Measurements from ENCODE around the gene FAM174C.

The FAM174C gene

DNA sequence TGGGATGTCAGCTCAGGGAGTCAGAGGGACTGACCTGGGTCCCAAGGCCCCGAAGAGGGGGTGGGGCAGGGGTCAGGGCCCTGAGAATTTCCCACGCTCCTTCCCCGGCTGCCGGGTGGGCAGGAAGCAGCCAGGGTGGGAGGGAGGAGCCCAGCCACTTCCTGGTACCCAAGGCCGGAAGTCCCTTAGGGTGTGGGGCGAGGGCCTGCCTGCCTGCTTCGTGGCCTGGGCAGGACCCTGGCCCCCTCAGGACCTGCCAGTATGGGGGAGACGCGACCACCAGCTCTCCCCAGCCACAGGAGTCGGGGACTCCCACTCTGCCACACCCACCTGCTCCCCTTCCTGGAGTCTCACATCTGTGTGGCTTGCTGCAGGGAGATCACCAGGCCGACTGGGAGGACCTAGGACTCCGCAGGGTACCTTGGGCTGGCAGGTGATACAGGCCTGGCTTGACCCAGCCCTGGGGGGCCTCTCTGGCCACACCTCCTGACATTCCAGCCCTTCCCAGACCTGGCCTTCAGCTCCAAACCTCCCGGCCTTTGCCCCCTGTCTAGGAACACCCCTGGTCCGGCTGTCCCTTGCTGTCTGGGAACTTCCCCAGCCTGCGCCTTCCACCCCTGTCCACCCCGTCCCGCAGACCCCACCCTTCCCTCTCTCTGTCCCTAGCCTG is 16.0 kb upstream of the FAM174C start:
- DNase-seq: peak; percentile 61
- in situ Hi-C loops (cut with MboI; ENCODE audit: low pct_unique_long_range_greater_than_20kb, low sequenced_read_pairs): no loop called here

DNA sequence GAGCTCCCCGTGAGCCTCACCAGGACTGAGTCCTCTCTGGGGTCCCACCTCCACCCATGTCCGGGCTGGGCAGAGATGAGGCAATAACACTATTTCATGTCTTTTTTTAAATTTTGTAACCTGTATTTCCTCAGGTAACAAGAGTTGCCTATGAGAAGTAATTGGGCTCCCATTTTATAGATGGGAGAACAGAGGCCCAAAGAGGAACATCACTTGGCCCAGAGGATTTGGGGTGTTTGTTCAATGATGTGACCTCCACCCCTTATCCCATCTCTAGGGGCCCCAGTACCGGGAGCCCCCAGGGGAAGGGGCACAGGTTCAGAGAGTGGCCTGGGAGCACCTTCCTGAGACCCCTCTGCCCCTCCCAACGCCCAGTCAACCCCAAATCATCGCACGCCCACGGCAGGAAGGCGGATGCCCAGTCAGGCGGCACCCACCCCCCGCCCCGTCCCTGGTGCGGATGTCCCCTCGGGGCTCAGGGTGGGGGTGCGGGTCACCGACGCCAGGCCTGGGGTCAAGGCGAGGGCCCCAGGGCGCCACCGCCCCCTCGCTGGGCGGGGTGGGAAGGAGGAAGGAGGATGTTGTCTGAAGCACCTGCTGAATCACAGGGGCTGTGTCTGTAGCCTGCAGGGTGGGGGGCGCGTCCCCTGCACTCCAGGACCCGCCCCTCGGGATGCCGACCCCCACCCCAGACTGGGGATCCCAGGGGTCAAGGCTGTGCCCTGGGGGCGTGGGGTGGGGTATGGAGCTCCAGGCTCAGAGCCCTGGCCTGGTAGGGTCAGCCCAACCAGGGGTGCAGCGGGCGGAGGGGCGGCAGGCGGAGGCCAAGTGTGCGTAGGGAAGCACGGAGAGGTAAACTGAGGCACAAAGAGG is 15.2 kb upstream of the FAM174C start:
- no peak for DNase-seq
- in situ Hi-C loops (cut with MboI; ENCODE audit: low pct_unique_long_range_greater_than_20kb, low sequenced_read_pairs): no loop called here

DNA sequence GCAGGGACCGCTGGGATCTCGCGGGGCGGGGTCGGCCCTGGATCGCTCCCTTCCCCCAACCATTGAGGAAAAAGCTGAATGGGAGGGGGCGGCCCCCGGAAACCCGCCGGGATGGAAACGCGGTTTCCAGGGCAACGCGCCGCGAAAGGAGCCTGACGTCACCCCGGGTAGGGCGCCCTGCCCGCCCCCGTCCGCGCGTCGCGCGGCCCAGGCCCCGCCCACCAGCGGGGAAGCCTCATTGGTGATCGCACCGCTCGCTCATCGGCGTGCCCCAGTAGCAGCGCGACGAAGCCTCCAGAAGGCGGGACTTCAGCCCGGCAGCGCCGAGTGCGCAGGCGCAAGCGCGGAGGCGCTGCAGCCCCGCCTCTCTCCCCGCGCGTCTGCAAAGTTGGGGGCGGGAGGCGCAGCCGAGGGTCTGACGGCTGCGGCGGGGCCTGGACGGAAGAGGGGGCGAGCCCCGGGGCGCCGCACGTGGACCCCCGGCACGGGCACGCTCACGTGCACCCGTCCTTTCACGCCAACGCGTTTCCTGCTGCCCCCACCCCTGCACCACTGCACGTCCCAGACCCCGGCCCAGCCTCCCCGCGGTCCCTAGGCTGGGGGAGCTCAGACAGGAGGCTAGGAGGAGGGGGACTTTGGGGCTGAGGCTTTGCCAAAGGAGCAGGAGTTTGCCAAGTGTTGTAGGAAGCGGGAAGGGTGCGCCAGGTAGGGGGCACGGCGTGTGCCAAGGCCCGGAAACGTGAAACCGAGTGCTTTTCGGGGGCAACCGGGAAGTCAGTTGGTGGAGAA is 14.4 kb upstream of the FAM174C start:
- in situ Hi-C loops (cut with MboI; ENCODE audit: low pct_unique_long_range_greater_than_20kb, low sequenced_read_pairs): no loop called here

DNA sequence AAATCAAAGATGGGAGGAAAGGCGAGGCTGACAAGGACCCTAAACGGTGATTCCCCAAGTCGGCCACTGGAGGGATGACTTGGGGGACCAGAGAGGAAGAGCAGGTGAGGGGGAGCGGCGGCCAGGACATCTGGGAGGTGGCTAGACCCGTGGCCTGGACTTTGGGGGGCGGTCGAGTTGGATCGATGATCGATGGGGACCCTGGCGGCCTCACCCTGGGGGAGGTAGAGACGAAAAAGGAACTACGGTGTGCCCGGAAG is 13.9 kb upstream of the FAM174C start:
- peak; percentile 62 for DNase-seq
- in situ Hi-C loops (cut with MboI; ENCODE audit: low pct_unique_long_range_greater_than_20kb, low sequenced_read_pairs): no loop called here

More for the DNA sequence above, 14.4 kb upstream of the FAM174C start:
- peak; percentile 93 for DNase-seq

DNA sequence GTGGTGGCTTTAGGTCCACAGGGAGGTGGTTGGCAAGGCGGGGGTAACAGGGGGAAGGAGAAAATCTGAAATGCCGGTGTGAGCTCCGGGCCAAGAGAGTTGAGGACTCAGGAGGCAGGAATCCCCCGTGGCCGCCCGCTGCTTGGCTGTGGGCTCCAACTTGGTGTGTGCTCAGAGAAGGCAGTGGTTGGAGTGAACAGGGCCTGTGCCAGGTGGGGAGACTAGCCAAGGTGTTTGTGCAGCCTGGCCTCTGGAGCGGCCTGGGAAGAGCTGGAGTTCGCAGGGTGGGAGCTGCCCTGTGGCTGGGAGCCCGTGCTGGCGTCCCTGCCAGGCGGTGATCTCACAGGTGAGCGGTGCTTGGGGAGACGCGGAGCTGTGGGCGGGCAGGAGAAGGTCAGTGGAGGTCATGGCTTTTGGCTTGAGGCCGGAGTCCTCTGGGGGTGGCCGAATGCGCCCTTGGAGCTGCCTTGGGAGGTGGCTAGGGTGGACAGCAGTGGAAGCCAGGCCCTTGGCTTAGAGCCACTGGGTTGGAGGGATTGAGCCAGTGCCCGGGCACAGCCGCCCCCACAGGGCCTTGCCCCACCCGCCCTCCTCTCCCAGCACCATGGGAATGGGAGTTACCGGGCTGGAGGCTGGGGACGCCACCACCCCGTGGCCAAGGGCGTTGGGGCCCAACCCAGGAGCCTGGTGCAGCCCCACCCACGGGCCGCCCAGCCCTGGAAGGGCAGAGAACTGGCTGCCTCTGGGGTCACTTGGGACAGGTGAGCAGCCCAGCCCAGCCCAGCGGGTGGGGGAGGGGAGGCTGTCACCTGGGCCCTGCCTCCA is 13.3 kb upstream of the FAM174C start:
- DNase-seq: no peak
- in situ Hi-C loops (cut with MboI; ENCODE audit: low pct_unique_long_range_greater_than_20kb, low sequenced_read_pairs): no loop called here

DNA sequence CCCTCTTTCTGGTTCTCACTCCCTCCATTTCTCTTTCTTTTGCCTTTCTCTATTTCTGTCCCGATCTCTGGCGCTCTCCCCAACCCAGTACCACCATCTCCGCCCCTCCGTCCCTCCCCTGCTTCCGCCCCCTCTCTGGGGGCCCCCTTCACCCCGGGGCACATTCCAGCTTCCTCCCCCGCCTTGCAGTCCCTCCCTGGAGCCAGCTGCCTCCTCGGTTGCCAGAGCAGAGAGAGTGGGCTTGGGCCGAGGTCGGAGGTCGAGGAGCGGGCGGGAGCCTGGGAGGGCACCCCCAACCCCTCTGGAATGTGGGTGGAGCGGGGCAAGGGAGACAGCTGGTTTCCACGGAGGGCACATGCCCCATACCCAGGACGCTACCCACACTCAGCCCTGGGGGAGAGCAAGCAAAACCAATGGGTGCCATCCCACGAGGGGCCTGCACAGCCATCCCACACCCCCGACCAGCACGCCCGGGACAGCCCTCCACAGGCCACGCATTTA is 12.7 kb upstream of the FAM174C start:
- no peak for DNase-seq

DNA sequence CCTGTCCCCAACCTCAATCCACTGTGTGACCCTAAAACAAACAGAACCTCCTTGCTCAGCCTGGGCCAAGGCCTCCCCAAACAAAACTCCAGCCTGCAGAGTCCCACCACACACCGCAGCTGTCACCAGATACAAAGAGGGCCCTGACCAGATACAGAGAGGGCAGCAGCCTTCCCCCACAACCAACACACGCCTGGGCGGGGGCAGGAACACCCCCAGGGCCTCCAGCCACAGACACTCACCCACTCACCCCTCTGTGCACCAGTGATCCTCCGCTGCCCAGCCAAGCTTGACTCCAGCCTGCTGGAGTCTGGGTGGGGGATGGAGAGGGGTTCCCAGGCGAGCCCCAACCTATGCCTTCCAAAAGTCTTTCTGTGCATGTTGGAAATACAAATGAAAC is 12.1 kb upstream of the FAM174C start:
- in situ Hi-C loops (cut with MboI; ENCODE audit: low pct_unique_long_range_greater_than_20kb, low sequenced_read_pairs): no loop called here

More for the DNA sequence above, 12.7 kb upstream of the FAM174C start:
- in situ Hi-C loops (cut with MboI; ENCODE audit: low pct_unique_long_range_greater_than_20kb, low sequenced_read_pairs): no loop called here

DNA sequence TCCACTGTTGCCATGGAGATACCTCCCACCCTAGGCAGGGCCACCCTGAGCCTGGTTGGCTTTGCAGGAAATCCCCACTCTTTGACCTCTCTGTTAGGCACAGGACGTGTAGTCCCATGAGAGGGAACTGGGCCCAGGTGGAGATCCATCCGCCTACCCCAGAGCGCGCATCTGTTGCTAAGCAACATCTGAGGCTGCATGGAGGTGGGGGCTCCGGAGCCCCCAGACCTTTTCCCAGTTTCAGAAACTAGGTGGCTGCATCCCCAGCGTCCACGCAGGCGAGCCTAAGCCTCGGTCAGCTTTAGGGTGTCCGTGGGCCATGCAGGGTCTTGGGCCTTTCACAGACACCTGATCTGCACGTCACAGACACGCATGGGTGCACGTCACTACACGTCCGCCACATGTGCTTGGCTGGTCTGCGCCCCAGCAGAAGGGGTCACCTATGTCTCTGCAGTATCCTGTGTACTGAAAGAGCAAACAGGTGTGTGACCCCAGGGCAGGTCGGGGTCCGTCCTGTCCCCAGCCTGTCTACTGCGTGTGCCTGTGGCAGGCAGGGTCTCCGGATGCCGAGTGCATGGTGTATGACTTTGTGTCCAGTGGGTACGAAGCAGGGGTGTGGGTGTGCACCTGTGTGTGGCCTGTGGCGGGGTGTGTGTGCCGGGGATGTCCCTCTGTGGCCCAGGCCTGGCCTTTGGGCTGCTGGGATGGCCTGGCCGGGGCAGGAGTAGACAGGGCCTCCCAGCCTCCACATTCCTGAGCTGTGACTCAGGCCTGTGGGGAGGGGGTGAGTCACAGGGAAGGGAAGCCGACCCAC is 10.3 kb upstream of the FAM174C start:
- no peak for DNase-seq

More for the DNA sequence above, 12.1 kb upstream of the FAM174C start:
- no peak for DNase-seq

DNA sequence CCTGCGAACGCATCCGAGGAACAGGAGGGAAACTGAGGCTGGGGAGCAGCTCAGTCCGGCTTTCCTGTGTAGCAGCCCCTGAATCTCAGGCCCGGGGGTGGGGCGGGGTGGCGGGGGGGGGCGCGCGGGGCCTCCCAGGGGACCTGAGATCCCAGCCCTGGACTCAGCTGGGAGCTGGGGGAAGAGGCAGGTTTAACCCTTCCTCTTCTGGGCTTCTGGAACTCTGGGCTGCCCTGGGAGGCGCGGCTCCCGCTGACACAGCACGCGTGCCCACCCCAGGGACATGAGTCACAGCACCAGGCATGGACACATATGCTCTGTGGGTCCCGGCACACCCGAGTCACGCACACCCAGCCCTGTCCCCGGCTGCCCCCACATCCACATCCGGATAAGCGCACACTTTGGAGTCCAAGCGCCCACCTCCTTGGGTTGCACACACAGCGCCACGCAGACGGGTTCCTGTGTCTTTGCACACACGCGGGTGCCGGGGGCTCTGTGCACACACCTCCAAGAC is 9.7 kb upstream of the FAM174C start:
- in situ Hi-C loops (cut with MboI; ENCODE audit: low pct_unique_long_range_greater_than_20kb, low sequenced_read_pairs): no loop called here
- peak; percentile 57 for DNase-seq

More for the DNA sequence above, 10.3 kb upstream of the FAM174C start:
- in situ Hi-C loops (cut with MboI; ENCODE audit: low pct_unique_long_range_greater_than_20kb, low sequenced_read_pairs): no loop called here

DNA sequence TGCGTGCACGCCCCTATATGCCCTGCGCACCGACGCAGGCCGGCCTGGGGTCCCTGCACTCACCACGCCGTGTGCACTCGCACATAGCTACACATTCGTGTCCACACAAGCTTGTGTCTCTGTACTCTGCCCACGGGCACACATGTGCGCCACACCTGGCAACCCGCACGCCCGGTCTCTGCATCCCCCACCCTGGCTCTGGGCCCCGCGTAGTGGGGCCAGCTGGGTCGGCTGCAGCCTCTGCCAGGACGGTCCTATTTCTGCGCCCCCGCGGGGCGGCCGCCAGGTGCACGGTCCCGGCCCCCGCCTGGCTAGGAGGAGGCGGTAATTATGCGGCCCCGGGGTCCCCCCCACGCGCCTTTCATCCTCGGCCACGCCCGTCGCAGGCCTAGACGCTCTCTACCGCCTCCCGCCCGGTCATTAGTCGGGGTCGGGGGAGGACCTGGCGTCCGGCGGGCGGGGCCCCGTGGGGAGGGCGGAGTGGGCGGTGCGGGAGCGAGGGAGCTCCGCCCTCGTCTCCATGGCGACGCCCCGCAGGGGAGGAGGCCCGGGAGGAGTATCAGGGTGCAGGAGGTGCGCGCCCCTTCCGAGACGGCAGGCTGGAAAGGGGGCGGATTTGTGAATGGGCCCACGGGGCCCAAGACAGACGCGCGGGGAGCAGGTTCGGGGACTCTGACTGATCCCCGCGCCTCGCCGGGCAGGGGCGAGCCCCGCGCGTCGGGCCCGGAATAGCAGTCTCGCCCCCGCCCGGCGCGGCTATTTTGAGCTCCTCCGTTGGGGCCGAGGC is 9.0 kb upstream of the FAM174C start:
- peak; percentile 87 for DNase-seq
- in situ Hi-C loops (cut with MboI; ENCODE audit: low pct_unique_long_range_greater_than_20kb, low sequenced_read_pairs): no loop called here

DNA sequence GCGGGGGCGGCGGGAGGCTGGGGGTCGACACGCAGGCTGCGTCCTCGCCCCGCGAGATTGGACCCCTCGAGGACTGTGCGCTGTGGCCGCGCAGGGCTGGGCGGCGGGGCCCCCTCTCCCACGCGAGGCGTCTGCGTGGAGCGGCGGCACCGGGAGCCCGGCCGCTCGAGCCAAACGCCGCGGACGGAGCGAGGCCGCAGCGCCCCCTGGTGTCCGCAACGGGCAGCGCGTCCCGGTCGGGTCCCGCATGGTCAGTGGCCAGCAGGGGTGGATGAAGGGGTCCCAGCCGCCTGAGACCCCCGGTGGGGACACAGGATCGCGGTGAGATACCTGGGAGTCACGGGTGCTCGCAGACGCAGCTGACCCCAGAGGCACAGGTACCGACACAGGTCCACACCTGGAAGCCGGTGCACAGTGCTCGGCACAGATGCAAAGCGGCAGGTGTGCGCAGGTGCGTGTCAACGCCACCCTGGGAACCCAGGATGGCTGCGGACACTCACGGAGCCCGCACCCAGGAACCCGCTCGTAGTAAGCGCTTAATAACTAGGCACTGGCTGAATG is 8.3 kb upstream of the FAM174C start:
- in situ Hi-C loops (cut with MboI; ENCODE audit: low pct_unique_long_range_greater_than_20kb, low sequenced_read_pairs): no loop called here
- DNase-seq: no peak

DNA sequence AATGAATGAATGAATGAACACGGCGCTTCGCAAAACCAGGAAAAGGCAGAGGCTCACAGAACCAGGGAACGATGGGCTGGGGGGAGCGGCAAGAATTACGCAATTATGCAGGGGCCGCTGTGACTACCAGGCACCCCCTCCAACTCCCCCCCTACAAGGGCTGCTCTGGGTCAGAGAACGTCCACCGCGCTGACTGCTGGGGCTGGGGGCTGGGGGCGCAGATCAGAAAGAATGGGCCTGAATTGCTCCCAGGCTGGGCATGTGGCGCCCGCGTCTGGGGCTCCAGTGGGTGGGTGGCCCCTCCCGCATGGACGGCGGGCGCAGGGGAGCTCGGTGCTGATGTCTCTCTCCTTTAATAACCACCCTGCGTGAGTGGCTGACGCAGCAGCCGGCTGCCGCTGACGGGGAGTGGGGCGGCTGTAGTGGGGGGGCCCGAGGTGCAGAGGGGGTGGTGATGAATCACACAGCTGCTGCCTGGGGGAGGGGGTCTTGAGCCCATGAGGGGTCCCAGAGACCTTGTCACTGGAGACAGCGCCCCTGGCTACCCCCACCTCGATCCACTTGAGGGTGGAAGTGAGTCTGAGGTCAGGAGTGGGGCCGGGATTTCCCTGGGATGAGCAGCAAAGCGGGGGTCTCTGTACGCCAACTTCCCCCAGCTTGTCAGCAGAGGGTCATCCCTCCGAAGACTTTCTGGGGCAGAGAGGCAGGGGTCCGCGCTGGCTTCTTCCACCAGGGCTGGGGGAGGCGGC is 7.7 kb upstream of the FAM174C start:
- in situ Hi-C loops (cut with MboI; ENCODE audit: low pct_unique_long_range_greater_than_20kb, low sequenced_read_pairs): no loop called here
- no peak for DNase-seq

DNA sequence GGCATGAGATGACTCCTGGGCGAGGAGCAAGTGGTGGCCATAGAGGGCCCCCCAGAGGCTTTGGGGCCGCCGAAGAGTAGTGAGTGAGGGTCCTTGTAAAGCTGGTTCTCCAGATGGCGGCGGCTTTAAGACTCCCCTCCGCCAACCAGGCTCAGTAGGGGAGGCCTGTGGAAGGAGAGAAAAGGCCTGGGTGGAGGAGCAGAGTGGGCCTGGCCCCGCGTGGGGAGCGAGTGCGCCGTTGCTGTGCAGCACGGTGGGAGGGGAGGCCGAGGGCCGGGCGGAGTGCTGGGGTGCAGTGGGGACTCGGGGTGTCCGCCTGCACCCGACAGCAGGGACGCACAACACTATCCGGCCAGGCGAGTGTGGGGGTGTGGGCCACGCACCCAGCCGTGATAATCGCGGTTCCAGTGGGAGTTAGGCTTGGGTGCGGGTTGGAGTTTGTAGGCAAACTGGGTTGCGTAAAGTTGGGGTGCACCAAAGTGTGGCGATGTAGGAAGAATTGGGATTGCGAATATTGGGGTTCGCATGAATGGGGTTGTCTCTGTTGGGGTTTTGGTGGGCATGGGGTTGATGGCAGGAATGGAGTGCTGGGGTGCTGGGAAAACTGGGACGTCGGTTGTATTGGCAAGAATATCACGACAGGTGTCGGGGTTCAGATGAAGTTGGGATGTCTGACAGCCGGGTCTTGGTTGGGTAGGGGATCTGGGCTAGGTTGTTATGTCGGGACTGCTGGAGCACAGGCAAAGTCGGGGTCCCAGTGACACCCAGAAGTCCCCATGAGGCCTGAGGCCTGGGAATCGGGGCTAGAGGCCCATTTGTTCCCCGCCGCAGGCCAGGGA is 6.9 kb upstream of the FAM174C start:
- in situ Hi-C loops (cut with MboI; ENCODE audit: low pct_unique_long_range_greater_than_20kb, low sequenced_read_pairs): no loop called here
- no peak for DNase-seq

DNA sequence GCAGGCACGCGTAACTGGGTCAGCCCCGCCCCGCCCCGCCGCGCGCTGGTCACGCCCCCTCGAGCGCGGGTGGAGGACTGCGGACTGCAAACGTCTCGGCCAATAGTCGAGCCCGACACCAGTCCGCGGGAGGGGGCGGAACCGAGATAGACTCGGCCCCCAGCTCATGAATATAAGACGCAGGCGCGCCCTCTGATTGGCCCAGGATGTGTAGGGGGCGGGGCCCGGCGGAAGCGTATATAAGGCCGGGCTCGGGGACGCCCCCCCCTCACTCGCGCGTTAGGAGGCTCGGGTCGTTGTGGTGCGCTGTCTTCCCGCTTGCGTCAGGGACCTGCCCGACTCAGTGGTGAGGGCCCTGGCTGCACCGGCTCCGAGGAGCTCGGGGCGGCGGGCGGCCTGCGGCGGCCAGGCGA is 6.3 kb upstream of the FAM174C start, which contains the start of gene CIRBP:
TSS of gene CIRBP (plus strand) at position 268 of the 413 bp plus-strand sequence. CDS start 1,602 bp downstream, outside the sequence.
- DNase-seq: peak; percentile 98
- in situ Hi-C loops (cut with MboI; ENCODE audit: low pct_unique_long_range_greater_than_20kb, low sequenced_read_pairs): no loop called here

DNA sequence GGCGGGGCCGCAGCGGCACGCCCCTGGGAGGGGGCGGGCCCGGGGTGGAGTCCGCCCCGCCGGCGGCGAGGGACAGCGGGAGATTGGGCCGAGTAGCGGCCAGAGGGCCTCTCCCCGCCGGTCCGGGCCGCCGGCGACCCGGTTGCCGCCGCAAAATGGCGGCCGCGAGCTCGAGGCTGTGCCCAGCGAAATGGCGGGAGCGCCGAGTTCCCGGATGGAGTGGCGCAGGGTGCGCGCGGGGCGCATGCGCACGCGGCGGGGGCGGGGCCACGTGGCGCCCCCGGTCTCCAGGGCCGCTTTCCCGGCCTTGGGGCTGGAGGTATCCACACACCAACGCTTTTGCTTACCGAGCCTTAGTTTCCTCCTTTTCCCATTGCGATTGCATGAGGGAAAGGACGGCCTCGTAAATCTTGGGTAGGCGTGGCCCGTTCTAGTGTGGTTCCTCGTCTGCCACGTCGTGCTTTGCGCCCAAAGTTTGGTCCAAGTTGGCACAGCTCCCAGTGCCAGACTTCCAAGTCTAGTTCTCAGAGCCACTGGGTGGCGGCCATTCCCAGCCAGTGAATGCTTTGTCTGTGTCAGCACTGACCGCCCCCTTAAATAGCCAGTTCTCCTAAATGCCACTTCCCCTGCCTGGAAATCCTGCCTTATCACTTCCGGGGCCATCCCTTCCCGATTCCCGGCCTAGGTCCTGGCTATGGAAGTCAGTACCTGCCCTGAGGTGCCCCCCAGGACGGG is 5.7 kb upstream of the FAM174C start:
- peak; percentile 76 for DNase-seq

More for the DNA sequence above, 5.7 kb upstream of the FAM174C start:
- in situ Hi-C loops (cut with MboI; ENCODE audit: low pct_unique_long_range_greater_than_20kb, low sequenced_read_pairs): no loop called here

All from KBM-7 (cell line).